HG03159 (cell line): Measurements from ENCODE around the gene ST6GALNAC3.
"Not testable (repeated sequence)": the region's sequence is repeated elsewhere in the genome, so short reads cannot be mapped to it uniquely, and the experiment has no call there.

Source experiments
- ATAC-seq: cut with Tn5 transposase; IDR thresholded peaks from one replicate; pipeline ENCODE4 v1.9.1; 2021; ENCODE audit warnings: mild to moderate bottlenecking, moderate library complexity; ENCODE audit not compliant: unreplicated experiment

Gene ST6GALNAC3

DNA sequence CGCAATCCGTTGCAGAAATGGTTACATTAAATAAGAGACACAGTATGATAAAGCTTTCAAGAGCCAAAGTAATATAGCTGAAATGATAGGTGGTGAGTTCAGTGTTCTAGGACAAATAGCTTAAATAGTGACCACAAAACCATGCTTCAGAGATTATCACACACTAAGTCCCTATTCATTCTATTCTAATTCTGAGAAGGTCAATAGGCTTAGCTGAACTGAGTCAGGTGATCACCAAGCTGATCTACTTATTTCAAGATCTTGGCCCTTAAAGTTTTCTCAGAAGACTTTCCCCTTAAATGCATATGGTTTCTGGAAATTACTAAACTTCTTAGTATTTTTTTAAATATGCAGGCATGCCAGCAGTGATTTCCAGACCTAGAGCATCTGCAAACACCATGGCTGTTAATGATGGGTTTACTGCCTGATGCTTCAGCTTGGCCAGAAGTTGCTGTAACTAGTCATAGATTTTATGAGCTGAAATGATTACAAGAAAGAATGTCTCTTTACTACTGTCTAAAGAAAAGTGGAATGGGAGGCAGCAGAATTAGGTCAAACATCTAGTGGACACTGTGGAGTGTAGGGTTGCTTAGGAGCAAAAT, 242.9 kb downstream of the ST6GALNAC3 start:
- no peak for ATAC-seq

DNA sequence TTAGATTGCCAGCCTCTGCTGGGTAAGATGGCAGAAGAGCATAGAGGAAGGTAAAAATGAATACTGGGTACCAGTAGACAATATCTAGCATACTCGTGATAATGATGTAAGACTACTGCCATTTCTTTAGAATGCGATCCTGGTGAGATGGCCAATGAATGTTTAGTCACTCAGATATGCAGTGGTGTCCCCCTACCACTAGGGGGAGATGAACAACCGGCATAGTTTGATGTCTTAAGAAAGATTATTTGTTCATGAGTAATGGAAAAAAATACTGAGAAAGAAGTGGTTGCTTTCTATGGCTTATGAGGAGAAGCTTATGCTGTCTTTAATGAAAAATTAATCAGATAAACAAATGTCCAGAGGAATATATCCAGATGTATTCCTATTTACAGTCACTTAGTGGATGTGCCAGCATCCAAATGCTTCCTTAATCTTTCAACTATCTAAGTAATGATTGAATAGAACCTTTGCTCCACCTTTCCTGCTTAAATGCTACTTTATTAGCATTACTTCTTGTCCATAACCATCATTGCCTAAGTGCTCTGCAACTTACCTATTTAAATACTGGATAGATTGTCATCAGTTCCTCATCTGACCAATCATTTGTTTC, 256.6 kb downstream of the ST6GALNAC3 start:
- ATAC-seq: peak; percentile 95

DNA sequence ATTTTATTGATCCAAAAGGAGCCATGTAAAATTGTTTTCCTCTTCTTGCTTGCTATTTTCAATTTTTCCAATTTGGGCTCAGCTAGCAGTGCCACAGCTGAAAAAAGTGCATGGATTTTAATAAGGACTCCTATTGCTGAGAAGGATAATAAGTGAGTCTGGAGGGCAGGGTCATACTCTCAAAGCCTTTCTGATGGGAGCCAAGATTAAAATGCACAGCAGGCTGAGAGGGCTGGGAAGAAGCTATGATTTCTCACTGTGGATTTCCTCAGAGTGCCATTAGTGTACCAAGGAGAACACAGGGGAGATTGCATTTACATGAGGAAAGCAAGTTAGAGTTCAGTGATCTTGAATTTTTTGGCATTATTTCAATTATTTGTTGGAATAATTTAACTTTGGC, 261.3 kb downstream of the ST6GALNAC3 start:
- no peak for ATAC-seq

DNA sequence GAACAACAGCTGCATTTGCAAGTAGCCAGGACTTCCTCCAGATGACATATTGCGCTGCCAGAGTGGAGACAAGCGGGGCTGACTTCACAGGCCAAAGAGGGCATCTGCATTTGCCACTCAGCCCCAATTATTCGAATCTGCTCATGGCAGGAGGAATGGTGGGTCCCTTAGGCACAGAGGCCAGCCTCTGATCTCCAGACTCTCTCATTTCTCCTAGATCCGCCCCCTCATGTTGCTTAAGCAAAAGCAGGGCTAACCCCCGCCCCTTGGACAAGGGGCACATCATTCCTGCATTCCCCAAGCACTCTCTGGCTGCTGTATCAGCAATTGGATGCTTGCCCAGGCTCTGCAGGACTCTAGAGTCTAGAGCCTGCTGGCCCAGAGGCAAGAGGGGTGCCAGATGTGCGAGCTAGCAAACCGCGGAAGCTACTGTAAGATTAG, 262.4 kb downstream of the ST6GALNAC3 start:
- ATAC-seq: no peak

DNA sequence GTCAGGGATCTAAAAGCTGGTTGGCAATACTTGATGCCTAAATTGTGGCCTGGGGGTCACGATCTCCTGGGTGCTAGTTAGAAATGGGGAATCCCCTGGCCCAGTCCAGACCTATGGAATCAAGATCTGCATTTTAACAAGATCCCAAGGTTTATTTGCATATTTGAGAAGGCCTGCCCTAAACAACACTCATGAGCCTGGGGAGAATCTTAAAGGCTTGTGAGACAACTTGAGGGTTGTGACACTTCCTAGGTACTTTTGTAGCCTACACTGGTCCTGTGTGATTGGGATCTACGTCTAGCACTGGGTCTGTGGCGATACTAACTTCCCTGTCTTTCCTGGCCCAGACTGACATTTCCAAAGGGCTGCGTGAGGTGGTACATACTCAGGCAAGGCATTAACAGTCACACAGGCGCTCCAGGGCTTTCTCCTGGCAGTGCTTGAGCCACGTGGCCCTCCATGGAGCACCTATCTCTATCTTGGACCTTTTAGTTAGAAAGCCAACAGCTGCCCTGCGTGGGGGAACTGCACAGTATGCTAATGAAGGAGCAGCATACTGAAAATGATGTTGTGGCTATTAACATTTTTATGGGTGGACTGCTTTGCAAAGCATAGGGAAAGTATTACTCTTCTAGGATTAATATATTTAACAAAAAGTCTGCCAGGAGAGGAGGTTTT, 263.1 kb downstream of the ST6GALNAC3 start:
- no peak for ATAC-seq

DNA sequence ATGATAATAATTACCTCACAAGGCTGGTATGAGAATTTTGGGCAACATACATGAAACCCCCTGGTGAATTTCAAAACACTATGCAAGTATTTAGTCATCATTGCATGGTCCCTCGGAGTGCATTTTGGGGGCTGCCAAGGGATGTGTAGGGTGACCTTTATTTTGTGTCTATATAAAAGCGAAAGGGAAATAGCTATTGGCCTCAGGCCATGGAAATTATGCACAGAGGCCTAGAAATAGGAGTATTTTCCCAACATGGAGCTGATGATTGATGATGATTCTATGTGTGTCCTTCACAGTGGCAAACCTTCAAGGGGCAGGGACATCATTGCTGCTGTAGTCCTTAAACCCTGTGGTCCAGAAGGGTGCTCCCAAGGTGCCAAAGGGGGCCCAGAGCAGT, 265.5 kb downstream of the ST6GALNAC3 start:
- ATAC-seq: no peak

DNA sequence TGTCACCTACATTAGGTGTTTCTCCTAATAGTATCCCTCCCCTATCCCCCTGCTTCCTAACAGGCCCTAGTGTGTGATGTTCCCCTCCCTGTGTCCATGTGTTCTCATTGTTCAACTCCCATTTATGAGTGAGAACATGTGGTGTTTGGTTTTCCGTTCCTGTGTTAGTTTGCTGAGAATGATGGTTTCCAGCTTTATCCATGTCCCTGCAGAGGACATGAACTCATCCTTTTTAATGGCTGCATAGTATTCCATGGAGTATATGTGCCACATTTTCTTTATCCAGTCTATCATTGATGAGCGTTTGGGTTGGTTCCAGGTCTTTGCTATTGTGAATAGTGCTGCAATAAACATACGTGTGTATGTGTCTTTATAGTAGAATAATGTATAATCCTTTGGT, 267.3 kb downstream of the ST6GALNAC3 start:
- ATAC-seq: not testable (repeated sequence)

DNA sequence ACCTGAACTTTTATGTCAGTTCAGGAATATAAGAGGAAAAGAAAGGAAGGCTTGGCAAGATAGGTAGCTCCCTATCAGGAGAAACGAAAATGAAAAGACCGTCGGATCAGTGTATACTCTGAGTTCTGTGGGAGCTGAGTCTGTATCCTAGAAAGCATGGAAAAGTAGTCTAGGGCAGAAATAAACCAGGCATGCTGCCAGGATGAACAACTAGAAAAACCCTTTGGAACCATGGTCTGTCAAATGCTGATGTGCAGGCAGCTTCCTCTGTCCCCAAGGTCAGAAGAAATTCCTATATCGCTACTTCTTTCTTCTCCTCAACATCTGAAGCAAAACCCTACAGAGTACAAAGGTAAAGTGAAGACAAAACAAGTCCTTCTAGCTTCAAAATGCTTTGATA, 268.8 kb downstream of the ST6GALNAC3 start:
- no peak for ATAC-seq

DNA sequence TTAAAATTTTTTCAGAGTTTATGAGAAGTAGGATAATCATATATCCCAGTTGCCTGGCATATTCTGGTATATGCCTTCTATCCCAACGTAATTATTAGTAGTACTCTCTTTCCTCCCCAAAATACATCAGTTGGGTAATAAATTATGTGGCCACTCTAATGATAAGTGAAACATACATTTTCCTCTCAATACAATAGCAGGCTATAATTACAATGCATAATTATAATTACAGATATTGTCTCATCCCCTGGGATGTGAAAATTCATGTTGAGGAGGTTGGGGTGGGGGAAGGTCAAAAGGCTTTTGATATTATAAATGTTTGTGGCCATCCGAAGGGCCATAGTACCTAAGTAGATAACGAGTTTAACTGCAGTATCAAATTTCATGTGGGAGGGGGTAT, 277.1 kb downstream of the ST6GALNAC3 start:
- ATAC-seq: no peak

DNA sequence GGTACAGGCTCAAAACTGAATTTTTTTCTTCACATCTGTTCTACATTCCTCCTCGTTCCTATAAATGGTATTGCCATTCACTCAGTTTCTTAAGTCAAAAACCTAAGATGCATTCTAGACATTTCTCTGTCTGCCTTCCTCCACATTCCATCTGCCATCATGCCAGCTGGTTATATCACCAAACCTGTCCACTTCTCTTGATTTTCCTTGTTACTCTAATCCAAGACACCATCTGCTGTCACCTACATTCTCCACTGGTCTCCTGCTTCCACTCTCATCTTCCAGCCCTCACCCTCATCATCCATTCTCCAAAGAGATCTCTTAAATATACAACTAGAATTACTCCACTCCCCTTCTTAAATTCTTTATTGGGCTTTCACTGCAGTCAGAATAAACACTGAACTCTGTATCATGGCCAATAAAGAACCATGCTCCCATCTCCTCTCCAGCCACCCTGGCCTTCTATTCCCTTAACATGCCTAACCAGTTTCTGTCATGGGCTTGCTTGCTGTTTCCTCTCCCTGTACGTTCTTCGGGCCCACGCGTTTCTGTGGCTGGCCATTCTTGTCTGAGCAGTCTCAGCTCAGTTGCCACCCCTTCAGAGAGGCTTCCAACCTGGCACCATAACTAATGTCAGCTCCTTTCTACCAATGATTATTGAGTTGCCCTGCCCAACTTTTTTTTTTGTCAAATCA, 278.3 kb downstream of the ST6GALNAC3 start:
- ATAC-seq: no peak

DNA sequence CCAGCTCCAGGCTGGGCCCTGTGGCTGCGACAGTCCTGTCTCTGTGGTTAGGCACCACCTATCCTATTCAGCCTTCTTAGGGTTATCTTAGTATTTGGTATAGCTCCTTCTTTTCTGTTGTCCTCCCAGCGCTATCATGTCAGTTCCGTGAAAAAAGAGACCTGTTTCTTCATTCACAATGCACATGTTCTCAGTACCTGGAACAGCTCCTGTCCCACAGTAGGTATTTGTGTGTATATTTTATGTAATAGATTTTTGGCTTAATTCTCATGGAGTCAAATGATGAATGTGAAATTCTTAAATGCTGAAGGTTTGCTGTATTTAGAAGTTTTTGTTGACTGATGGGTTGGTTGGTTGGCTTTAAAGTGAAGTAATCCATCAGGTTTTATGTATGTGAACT, 279.7 kb downstream of the ST6GALNAC3 start:
- ATAC-seq: no peak

DNA sequence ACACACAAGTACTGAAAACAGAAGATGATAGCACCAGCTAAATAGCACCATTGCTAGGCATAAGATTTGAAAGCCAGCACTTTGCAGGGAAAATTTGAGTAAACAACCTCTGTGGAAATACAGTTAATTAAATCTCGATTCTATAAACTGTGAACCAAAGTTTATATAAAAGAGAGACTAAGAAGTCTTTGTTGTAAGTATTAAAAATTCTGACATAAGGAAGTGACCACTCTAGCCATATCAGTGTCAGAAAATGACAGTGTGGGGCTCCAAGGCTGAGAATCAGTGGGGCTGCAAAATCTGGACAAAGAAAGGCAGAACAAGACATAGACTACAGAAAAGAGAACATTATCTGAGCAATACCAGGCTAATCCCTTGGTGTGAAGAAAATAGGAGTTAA, 292.2 kb downstream of the ST6GALNAC3 start:
- ATAC-seq: no peak

DNA sequence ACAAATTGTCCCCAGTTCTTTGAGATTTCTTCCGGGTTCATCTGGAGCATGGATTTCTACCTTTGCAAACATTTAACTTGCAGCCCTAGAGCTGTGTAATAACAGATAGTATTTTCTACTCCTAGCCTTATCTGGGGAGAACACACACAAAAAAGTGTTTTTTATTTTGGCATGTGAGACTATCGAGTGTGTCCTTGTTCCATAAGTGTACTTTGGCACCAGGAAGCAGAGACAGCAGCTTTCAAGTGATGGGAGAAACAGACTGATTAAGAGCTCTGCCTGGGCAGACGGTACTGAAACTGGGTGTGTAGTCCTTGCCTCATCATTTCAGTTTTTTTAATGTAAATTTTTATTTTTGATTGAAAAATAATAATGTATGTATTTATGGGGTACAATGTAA, 297.4 kb downstream of the ST6GALNAC3 start:
- ATAC-seq: no peak

DNA sequence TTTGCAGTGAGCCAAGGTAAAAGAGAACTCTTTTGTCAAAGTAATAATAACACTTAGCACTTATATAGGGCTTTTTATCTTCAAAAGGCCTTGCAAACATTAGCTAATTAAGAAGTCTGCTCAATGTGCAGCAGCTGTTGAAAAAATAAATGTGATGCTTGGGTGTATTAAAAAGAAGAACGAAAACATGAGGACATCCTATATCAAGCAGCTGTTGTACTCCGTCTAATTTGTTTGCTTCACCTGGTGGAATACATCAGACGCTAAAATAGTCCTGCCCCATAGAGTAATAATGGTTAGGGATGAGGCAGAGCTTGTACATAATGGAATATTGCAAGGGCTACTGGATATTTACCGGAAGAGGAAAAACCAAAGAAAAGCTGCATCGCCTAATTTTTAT, 299.5 kb downstream of the ST6GALNAC3 start:
- no peak for ATAC-seq

DNA sequence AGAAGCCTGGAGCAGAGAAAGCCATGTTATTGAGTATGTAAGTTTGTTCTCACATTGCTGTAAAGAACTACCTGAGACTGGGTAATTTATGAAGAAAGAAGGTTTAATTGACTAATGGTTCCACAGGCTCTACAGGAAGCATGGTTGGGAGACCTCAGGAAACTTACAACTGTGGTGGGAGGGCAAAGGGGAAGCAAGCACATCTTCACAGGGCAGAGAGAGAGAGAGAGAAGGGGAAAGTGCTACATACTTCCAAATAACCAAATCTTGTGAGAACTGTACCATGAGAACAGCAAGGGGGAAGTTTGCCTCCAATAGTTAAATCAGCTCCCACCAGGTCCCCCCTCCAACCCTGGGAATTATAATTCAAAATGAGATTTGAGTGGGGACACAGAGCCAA, 302.7 kb downstream of the ST6GALNAC3 start:
- ATAC-seq: no peak

DNA sequence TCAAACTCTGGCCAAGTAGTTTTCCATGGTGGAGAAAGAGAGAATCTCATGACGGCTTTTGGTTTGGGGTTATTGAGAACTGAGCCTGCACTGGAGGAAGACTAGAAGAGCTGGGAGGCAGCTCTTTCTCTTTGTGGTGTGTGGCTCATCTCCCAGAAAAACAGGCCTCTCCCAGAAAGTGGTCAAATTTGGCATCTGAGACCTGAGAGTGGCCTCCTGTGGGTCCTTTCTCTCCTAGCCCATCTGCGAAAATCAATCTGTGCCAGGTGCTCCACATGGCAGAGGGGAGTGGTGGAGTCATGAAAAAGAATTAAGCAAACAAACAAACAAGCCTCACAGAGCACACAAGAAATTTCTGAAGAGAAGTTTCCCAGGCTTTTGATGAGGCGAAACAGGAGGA, 305.0 kb downstream of the ST6GALNAC3 start:
- no peak for ATAC-seq

DNA sequence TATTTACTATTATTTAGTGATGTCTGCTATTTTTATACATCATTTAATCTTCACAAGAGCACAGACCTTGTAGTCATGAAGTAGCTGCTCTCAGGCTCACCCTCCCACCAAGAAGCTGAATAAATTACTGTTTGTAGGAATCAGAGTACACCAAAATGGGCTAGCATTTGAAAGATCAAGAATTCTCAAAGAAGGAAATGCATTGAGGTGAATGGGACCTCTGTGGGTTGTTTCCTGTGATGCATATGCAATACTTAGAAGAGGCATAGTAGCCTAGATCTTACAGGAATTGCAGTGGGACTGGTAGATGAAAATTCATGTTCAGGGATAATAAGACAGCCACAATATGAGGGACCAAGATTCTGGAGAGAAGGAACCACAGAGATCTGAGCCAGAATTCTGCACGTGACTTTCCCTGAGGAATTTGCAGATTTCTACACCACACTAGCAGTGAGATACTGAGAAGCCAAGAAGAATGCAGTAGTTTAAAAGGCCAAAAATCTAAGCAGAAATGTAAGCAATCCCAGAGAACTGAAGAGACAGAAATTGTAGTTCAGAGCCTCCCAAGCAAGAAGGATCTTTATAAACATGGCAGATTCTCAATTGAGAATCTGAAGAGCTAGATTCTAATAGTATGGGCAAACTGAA, 307.0 kb downstream of the ST6GALNAC3 start:
- no peak for ATAC-seq

DNA sequence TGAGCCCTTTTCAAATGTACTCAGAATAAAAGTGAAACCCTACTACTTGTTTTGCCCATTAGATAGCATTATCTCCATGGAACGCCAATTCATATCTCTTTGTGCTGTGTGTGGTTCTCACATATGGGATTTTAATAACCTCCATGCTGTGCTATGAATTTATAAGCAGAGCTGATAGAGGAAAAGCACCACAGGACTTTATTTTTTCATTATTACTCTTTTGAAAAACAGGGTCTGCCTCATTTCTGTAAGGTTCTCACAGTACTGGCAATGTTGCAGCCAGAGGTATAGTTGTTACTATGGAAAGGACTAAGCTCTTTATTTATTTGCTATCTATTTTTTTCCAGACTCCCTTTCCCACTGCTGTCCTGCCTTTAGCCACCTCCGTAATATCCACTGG, 313.7 kb downstream of the ST6GALNAC3 start:
- no peak for ATAC-seq

DNA sequence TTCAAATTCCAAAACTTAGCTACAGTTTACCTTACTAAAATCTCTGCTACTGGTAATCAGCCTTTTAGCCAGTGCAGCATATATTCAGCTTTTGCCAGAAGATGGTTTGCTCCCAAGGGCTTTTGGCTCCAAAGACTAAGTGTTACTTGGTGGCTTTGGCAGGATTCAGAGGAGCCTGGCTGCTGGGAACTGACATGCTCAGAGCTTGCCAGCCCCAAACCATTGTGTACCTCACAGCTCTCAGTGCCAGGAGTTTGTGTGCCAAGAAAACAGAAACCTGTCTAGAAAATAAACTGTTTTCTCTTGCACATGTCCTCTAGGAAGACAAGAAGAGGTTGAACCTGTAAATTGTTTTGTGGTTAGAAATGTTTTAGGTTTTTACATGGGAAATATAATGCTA, 315.9 kb downstream of the ST6GALNAC3 start:
- ATAC-seq: no peak

DNA sequence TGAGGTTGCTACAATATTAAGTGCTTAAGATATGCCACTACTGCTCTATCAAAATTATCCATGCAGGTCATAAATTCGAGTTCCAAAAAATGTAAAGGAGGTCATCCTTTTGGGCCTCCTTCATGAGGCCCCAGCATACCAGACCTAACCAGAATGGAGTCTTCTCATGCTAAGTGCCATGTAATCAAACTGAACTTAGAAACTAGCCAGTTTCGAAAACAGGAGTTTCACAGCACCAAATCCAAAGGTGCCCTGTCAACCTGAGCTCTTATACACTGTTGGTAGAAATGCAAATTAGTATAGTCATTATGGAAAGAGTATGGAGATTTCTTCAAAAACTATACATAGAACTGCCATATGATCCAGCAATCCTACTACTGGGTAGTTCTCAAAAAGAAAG, 320.5 kb downstream of the ST6GALNAC3 start:
- ATAC-seq: no peak

DNA sequence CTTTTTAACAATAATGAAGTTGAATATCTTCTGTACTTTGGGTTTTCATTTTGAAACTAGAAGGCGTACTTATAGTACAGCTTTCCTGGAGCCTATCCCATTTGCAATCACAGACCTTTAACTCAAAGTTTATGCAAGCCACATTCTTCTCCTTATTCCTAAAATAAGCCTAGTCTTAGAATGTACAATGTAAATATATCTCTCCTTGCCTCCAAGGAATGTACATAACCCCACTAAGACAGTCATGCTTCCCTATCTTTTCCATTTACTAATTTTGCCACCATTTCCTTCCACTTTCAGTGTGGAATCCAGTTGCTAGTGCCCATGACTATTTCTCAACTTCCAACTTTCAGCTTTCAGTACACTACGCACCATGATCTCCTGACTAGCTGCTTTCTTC, 327.6 kb downstream of the ST6GALNAC3 start:
- no peak for ATAC-seq
